MM.1S (cell line): ENCODE data around the gene IQCM.

Experiments
- EZH2 ChIP-seq: fragments of 300-600 bp; sonication (generic); optimal IDR thresholded peaks from 2 replicates; pipeline ENCODE3; 2017; ENCODE audit warnings: low read depth, mild to moderate bottlenecking, antibody characterized with exemption, low read length, mixed read lengths
- TF ChIP-seq, protein P1 (sequence below): fragments of 300-600 bp; sonication (generic); IDR thresholded peaks from 2 replicates; pipeline ENCODE4 v1.5.1; 2016; ENCODE audit warnings: antibody characterized with exemption, low read length, mixed read lengths

DNA sequence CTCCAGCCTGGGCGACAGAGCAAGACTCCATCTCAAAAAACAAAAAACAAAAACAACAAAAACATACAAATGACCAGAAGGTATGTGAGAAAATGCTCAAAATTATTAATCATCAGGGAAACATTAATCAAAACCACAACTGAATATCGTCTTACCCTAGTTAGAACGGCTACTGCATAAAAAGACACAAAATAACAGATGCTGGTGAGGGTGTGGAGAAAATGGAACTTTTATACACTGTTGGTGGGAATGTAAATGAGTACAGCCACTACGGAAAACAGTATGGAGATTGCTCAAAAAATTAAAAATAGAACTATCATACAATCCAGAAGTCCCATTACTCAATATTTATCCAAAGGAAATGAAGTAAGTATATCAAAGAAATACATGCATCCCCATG is 27.3 kb downstream of the IQCM start:
- no peak for TF ChIP-seq EZH2
- TF ChIP-seq, protein P1, sequence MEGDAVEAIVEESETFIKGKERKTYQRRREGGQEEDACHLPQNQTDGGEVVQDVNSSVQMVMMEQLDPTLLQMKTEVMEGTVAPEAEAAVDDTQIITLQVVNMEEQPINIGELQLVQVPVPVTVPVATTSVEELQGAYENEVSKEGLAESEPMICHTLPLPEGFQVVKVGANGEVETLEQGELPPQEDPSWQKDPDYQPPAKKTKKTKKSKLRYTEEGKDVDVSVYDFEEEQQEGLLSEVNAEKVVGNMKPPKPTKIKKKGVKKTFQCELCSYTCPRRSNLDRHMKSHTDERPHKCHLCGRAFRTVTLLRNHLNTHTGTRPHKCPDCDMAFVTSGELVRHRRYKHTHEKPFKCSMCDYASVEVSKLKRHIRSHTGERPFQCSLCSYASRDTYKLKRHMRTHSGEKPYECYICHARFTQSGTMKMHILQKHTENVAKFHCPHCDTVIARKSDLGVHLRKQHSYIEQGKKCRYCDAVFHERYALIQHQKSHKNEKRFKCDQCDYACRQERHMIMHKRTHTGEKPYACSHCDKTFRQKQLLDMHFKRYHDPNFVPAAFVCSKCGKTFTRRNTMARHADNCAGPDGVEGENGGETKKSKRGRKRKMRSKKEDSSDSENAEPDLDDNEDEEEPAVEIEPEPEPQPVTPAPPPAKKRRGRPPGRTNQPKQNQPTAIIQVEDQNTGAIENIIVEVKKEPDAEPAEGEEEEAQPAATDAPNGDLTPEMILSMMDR = no peak
